HT-29 (cell line): ENCODE data around the gene ATXN1. TPM values are rescaled to one million over a fixed set of nuclear protein-coding genes. Genes with fewer than 3 reads are reported as not detected.

Source experiments
- DNase-seq: peaks from one replicate; pipeline ENCODE4 v3.0.0-alpha.2; 2015; ENCODE audit warnings: low spot score
- total RNA-seq: library from RNA; depleted of rRNA; stranded (reverse); fragments of >200 nt; shearing (Covaris generic); gene quantifications from 2 replicates; pipeline ENCODE4 v1.2.3, GENCODE V29; 2014

Gene ATXN1
- total RNA-seq, 1 experiment from 2014 or later: 39.1 TPM

- no peak for DNase-seq
Measured at GRCh38 chr6:16743664-16744210, 17.5 kb downstream of the ATXN1 start.

- DNase-seq: no peak
Measured at GRCh38 chr6:16742116-16742515, 19.1 kb downstream of the ATXN1 start.

- no peak for DNase-seq
Measured at GRCh38 chr6:16741112-16742016, 19.9 kb downstream of the ATXN1 start.

- DNase-seq: no peak
Measured at GRCh38 chr6:16740097-16740496, 21.2 kb downstream of the ATXN1 start.

GRCh38 chr6:16739329-16739801 is 21.9 kb downstream of the ATXN1 start:
- DNase-seq: no peak

GRCh38 chr6:16737925-16738324 is 23.3 kb downstream of the ATXN1 start:
- DNase-seq: no peak

- DNase-seq: peak; percentile 20
Measured at GRCh38 chr6:16736856-16737775, 24.1 kb downstream of the ATXN1 start.

GRCh38 chr6:16735014-16735413 is 26.2 kb downstream of the ATXN1 start:
- no peak for DNase-seq

- DNase-seq: no peak
Measured at GRCh38 chr6:16733085-16733484, 28.2 kb downstream of the ATXN1 start.

GRCh38 chr6:16731478-16732051 is 29.7 kb downstream of the ATXN1 start:
- DNase-seq: peak; percentile 36

- peak; percentile 31 for DNase-seq
Measured at GRCh38 chr6:16730738-16731477, 30.4 kb downstream of the ATXN1 start.

- no peak for DNase-seq
Measured at GRCh38 chr6:16729744-16730143, 31.5 kb downstream of the ATXN1 start.

- DNase-seq: peak; percentile 78
Measured at GRCh38 chr6:16729183-16729691, 32.0 kb downstream of the ATXN1 start.

GRCh38 chr6:16728513-16729182 is 32.6 kb downstream of the ATXN1 start:
- DNase-seq: no peak

GRCh38 chr6:16727996-16728395 is 33.3 kb downstream of the ATXN1 start:
- no peak for DNase-seq

GRCh38 chr6:16725145-16725864 is 36.0 kb downstream of the ATXN1 start:
- peak; percentile 62 for DNase-seq

- peak; percentile 82 for DNase-seq
Measured at GRCh38 chr6:16723826-16724225, 37.4 kb downstream of the ATXN1 start.

- DNase-seq: peak; percentile 57
Measured at GRCh38 chr6:16723402-16723801, 37.9 kb downstream of the ATXN1 start.

GRCh38 chr6:16722630-16723029 is 38.6 kb downstream of the ATXN1 start:
- DNase-seq: peak; percentile 80
